SH-SY5Y (cell line): ENCODE measurements around the gene TCFL5.

Experiments
- GATA2 ChIP-seq: IDR thresholded peaks from 2 replicates; pipeline ENCODE4 v1.6.1; 2011; ENCODE audit warnings: mild to moderate bottlenecking, low read depth, low read length
- GATA3 ChIP-seq: IDR thresholded peaks from 2 replicates; pipeline ENCODE4 v1.6.1; 2011; ENCODE audit warnings: low read depth, mild to moderate bottlenecking, low read length, moderate library complexity

DNA sequence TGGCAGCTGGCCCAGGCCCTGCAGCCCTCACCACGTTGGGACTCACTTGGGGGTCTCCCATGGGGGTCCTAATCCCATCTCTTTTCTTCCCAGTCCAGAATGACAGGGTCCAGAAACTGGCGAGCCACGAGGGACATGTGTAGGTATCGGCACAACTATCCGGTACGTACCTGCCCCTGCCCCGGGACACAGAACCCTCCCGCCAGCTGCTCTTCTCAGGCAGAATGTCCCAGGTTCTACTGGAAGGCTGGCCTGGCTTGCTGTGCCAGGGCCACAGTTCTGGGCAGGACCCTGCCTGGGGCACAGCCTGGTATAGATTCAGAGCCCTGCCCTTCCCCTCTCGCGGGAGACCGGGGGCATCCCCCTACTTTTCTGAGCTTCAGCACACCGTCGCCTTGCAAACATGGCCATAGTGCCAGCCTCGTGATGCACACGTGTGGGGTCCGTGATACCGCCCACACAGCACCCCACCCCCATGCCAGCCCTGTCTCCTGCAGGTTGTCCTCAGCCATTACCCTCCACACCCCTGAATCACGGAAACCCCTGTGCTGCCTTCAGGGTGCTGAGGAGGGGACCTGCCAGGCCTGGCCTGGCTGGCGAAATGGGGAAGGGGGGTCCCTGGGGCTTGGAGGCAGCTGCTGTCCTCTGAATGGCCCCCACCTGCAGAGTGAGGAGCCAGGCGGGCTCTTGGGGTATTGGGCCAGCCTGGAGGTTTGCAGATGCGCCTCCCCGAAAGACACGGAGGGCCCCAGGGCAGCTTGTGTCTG lies 54.0 kb downstream of the TCFL5 start:
- TF ChIP-seq GATA3: no peak
- no peak for TF ChIP-seq GATA2
